Esophagus muscularis mucosa (tissue), 3 donors: ENCODE data around the gene TSC22D2.

Experiments
- EP300 ChIP-seq: sonication (generic); formaldehyde crosslinking; IDR thresholded peaks from one replicate; pipeline ENCODE4 v1.6.1; 2017; ENCODE audit warnings: antibody characterized with exemption
- POLR2A ChIP-seq: fragments of 450-650 bp; IDR thresholded peaks from one replicate; pipeline ENCODE4 v1.6.1; 2017; ENCODE audit warnings: antibody characterized with exemption, moderate library complexity, mild to moderate bottlenecking, low read depth
- POLR2AphosphoS5 ChIP-seq, 2 donors: sonication (generic); formaldehyde crosslinking; IDR thresholded peaks; one replicate each; pipeline ENCODE4 v1.6.1; 2017; ENCODE audit warnings: antibody characterized with exemption in 2 of 2

DNA sequence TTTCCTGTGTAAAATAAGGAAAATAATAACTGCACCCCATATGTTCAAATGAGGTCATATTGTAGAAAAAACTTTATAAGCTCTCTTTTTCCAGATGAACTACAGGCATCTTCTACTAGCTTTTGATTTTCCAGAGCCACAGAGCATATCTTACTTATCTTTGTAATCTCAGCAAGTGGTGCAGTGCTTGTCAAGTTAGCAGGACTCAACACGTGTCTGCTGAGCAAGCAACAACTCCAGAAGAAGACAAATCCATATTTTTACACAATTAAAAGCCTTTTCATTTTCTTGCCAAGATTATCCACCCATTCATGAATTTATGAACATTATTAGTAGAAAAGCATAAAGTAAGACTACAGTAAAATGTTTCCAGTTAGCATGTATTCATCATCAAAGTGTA, 14.4 kb upstream of the TSC22D2 start:
- TF ChIP-seq POLR2AphosphoS5 (IDR thresholded peaks at IDR 0.05): no peak
- no peak for TF ChIP-seq EP300
- TF ChIP-seq POLR2A: no peak
